K562 (cell line): ENCODE measurements around the gene MDFIC. TPM values are rescaled to one million over a fixed set of nuclear protein-coding genes. Genes with fewer than 3 reads are reported as not detected.

Experiments
- ATAC-seq: fragments of 200-7000 bp; cut with Tn5 transposase; 3 replicates; pipeline ENCODE4 v1.9.1; 2020; ENCODE audit warnings: moderate library complexity
- BruUV-seq: library from RNA; stranded (reverse); fragments of 400-500 nt; replicated peaks from 2 replicates; lab custom pipeline; 2021; lab: Mats Ljungman, UMichigan
- CTCF ChIA-PET: fragments of 300-600 bp; formaldehyde crosslinking; extraction: SDS; loops from one replicate; lab custom pipeline; 2021; ENCODE audit warnings: low intra/inter-chr PET ratio; lab: Yijun Ruan, JAX
- POLR2A ChIA-PET: fragments of 300-600, 350-650 bp; sonication (Branson Sonifier 250); formaldehyde crosslinking; extraction: SDS; loops from one replicate; lab custom pipeline; 2021; ENCODE audit warnings: antibody characterized with exemption, inconsistent platforms; lab: Yijun Ruan, JAX
- DNase-seq, 4 experiments: peaks; one replicate each; pipeline versions ENCODE4 v3.0.0 to v3.0.0-alpha.2; 2011 to 2018; ENCODE audit warnings: low spot score in 3 of 4, mixed read lengths in 3 of 4; ENCODE audit errors: extremely low read depth in 1 of 4
- FAIRE-seq: peaks from 2 replicates; lab custom pipeline; 2011; peaks lifted over from hg19 to GRCh38; lab: Jason Lieb, UNC
- H2AFZ ChIP-seq: 2 replicates; pipeline ENCODE4 v1.6.0; 2011; ENCODE audit warnings: low read depth, low read length, control low read depth, inconsistent platforms
- H3K27ac ChIP-seq: fragments of 200-600 bp; 3 replicates; pipeline ENCODE4 v1.8.0; 2011; ENCODE audit warnings: low read depth, mild to moderate bottlenecking, control low read depth, inconsistent platforms, low read length, moderate library complexity, mixed read lengths; ENCODE audit errors: extremely low read depth
- H3K27me3 ChIP-seq, 2 experiments: fragments of 300-600 bp in 1 of 2; 2 replicates in 1 of 2; 3 replicates in 1 of 2; pipeline versions ENCODE4 v1.6.0 to v1.8.0; 2011; ENCODE audit warnings: inconsistent platforms in 2 of 2, low read length in 2 of 2, mild to moderate bottlenecking in 1 of 2, mixed read lengths in 1 of 2, moderate library complexity in 1 of 2; ENCODE audit not compliant: control insufficient read depth in 2 of 2, insufficient read depth in 2 of 2
- H3K36me3 ChIP-seq: fragments of 300-600 bp; 3 replicates; pipeline ENCODE4 v1.8.0; 2011; ENCODE audit warnings: mild to moderate bottlenecking, low read length, inconsistent platforms; ENCODE audit not compliant: control insufficient read depth, insufficient read depth
- H3K4me1 ChIP-seq, 2 experiments: fragments of 200-600 bp in 1 of 2; replicated peaks in 1 of 2; 2 replicates in 1 of 2; 3 replicates in 1 of 2; pipeline versions ENCODE4 v1.5.1 to v1.8.0; 2011; ENCODE audit warnings: inconsistent platforms in 2 of 2, low read length in 2 of 2, mild to moderate bottlenecking in 1 of 2, mixed read lengths in 1 of 2, moderate library complexity in 1 of 2; ENCODE audit not compliant: control insufficient read depth in 2 of 2, insufficient read depth in 2 of 2
- H3K4me2 ChIP-seq: 2 replicates; pipeline ENCODE4 v1.6.1; 2011; ENCODE audit warnings: low read length, control low read depth, inconsistent platforms, mixed read lengths; ENCODE audit not compliant: insufficient read depth
- H3K4me3 ChIP-seq: fragments of 200-600 bp; sonication (generic), shearing (Covaris generic); 2 replicates; pipeline ENCODE4 v1.5.1; 2016; ENCODE audit warnings: control low read depth, inconsistent platforms
- H3K79me2 ChIP-seq: fragments of 200-600 bp; 3 replicates; pipeline ENCODE4 v1.8.0; 2011; ENCODE audit warnings: low read length, inconsistent platforms; ENCODE audit not compliant: control insufficient read depth, insufficient read depth
- H3K9ac ChIP-seq, 2 experiments: 2 replicates each; pipeline versions ENCODE4 v1.6.0 to v1.6.1; 2011; ENCODE audit warnings: low read depth in 2 of 2, low read length in 2 of 2, control low read depth in 1 of 2, inconsistent platforms in 1 of 2, mild to moderate bottlenecking in 1 of 2, mixed read lengths in 1 of 2; ENCODE audit not compliant: insufficient read depth in 1 of 2
- H3K9me1 ChIP-seq: one replicate; pipeline ENCODE4 v1.6.0; 2011; ENCODE audit warnings: inconsistent platforms, mild to moderate bottlenecking, low read length, moderate library complexity; ENCODE audit not compliant: control insufficient read depth, insufficient read depth
- H3K9me3 ChIP-seq: replicated peaks from 2 replicates; pipeline ENCODE4 v1.5.1; 2011; ENCODE audit warnings: low read depth, low read length, inconsistent platforms; ENCODE audit not compliant: control insufficient read depth, insufficient read depth
- H4K20me1 ChIP-seq: replicated peaks from 2 replicates; pipeline ENCODE4 v1.6.1; 2011; ENCODE audit warnings: low read length, inconsistent platforms, mixed read lengths; ENCODE audit not compliant: control insufficient read depth, insufficient read depth
- ARID4B ChIP-seq: sonication (generic); formaldehyde crosslinking; IDR thresholded peaks from 2 replicates; pipeline ENCODE4 v1.8.0; 2022; ENCODE audit warnings: mild to moderate bottlenecking, missing genetic modification reagents
- ASH1L ChIP-seq: fragments of 450-650 bp; IDR thresholded peaks from 2 replicates; pipeline ENCODE4 v1.6.1; 2018; ENCODE audit warnings: borderline replicate concordance, mild to moderate bottlenecking, low read depth; ENCODE audit not compliant: partially characterized antibody
- BACH1 ChIP-seq: fragments of 200-800 bp; sonication (Bioruptor generic); IDR thresholded peaks from 2 replicates; pipeline ENCODE4 v1.6.1; 2016; ENCODE audit warnings: missing genetic modification characterization, missing compliant biosample characterization
- CSDE1 ChIP-seq, 2 experiments: fragments of 450-650 bp; IDR thresholded peaks; 2 replicates each; pipeline ENCODE4 v1.6.1; 2016; ENCODE audit warnings: mild to moderate bottlenecking in 1 of 2
- CXXC5 ChIP-seq: fragments of 250-450 bp; sonication (Bioruptor Pico); IDR thresholded peaks from 2 replicates; pipeline ENCODE4 v1.8.0; 2022; ENCODE audit warnings: inconsistent platforms, mild to moderate bottlenecking, moderate library complexity
- ELF2 ChIP-seq: fragments of 250-450 bp; sonication (Bioruptor Pico); IDR thresholded peaks from 2 replicates; pipeline ENCODE4 v1.5.0; 2021; ENCODE audit warnings: mild to moderate bottlenecking
- HDAC2 ChIP-seq: fragments of 450-650 bp; IDR thresholded peaks from 2 replicates; pipeline ENCODE4 v1.6.1; 2016; ENCODE audit warnings: mild to moderate bottlenecking
- KAT7 ChIP-seq: sonication (generic); formaldehyde crosslinking; IDR thresholded peaks from 2 replicates; pipeline ENCODE4 v1.8.0; 2022; ENCODE audit warnings: missing genetic modification reagents, mild to moderate bottlenecking, borderline replicate concordance
- NR2C2 ChIP-seq, 2 experiments: fragments of 200-800 bp in 1 of 2; sonication (Bioruptor generic) in 1 of 2; sonication (generic) in 1 of 2; formaldehyde crosslinking in 1 of 2; IDR thresholded peaks; 2 replicates each; pipeline versions ENCODE4 v1.6.1 to v1.8.0; 2016 to 2022; ENCODE audit warnings: mild to moderate bottlenecking in 1 of 2, missing compliant biosample characterization in 1 of 2, missing genetic modification characterization in 1 of 2, missing genetic modification reagents in 1 of 2
- SP2 ChIP-seq: IDR thresholded peaks from 2 replicates; pipeline ENCODE4 v1.6.1; 2011; ENCODE audit warnings: mild to moderate bottlenecking, low read depth, low read length, moderate library complexity; ENCODE audit not compliant: poor library complexity, severe bottlenecking; ENCODE audit errors: extremely low read depth
- YY1 ChIP-seq, 3 experiments: IDR thresholded peaks; 2 replicates each; pipeline ENCODE4 v1.6.1; 2011; ENCODE audit warnings: low read length in 2 of 3, mild to moderate bottlenecking in 2 of 3, moderate library complexity in 2 of 3, borderline replicate concordance in 1 of 3, control low read depth in 1 of 3, low read depth in 1 of 3; ENCODE audit not compliant: insufficient read depth in 3 of 3, insufficient replicate concordance in 2 of 3, control insufficient read depth in 1 of 3, insufficient read length in 1 of 3; ENCODE audit errors: extremely low read depth in 1 of 3
- WGBS: fragments of 100-300 bp; shearing (Covaris generic); methylation state at CpG from one replicate; pipeline ENCODE4 v1.1.6; 2016; ENCODE audit warnings: low coverage, mixed read lengths; ENCODE audit not compliant: insufficient coverage; ENCODE audit errors: missing lambda C conversion rate; 5-methylcytosine and 5-hydroxymethylcytosine counted together
- in situ Hi-C: fragments of 300-500 bp; cut with MboI; formaldehyde crosslinking; loops from 4 replicates; pipeline ENCODE4 v1.15.0; 2018; ENCODE audit warnings: inconsistent platforms, mixed read lengths
- intact Hi-C: fragments of 100-400 bp; cut with micrococcal nuclease; formaldehyde crosslinking; loops from 2 replicates; pipeline ENCODE4 v1.14.2; 2022
- polyA plus RNA-seq, 8 experiments: library from polyadenylated mRNA; depleted of rRNA in 4 of 8; stranded (reverse) in 5 of 8; unstranded in 3 of 8; fragments of >200 nt; fragmentation: Nextera tagmentation in 2 of 8; fragmentation: Illumina TruSeq in 1 of 8; extraction: Ambion mirVana in 2 of 8; extraction: Trizol in 1 of 8; gene quantifications; 2 replicates each; pipeline versions ENCODE4 v1.2.1 to v1.2.3, GENCODE V29; 2011 to 2014; ENCODE audit warnings: inconsistent platforms in 1 of 8, missing spikeins in 1 of 8
- total RNA-seq, 7 experiments: library from RNA; depleted of rRNA in 6 of 7; stranded (reverse); fragments of >200 nt in 6 of 7; fragmentation: Illumina TruSeq in 2 of 7; extraction: Trizol in 2 of 7; gene quantifications; 2 replicates each; pipeline versions ENCODE4 v1.2.1 to v1.2.3, GENCODE V29; 2011 to 2021; ENCODE audit warnings: low replicate concordance in 1 of 7
- TF ChIP-seq, protein P1 (sequence below): sonication (generic); formaldehyde crosslinking; IDR thresholded peaks from 2 replicates; pipeline ENCODE4 v1.8.1; 2023; ENCODE audit warnings: mild to moderate bottlenecking, missing genetic modification reagents
- TF ChIP-seq, protein P2 (sequence below): fragments of 450-650 bp; formaldehyde crosslinking; IDR thresholded peaks from 2 replicates; pipeline ENCODE4 v1.4.0; 2022; ENCODE audit warnings: mild to moderate bottlenecking, moderate library complexity
- TF ChIP-seq, protein P3 (sequence below): sonication (generic); formaldehyde crosslinking; IDR thresholded peaks from 2 replicates; pipeline ENCODE4 v1.5.0; 2020; ENCODE audit warnings: missing genetic modification reagents

Gene MDFIC
- total and polyA plus RNA-seq, 9 of the 15 experiments (the other 6 are each of a cell fraction or from before 2014, with no cell fraction given): 0.13 to 0.24 TPM; not detected in 7

- H3K4me1 ChIP-seq: no peaks in the 10 kb centered on the region
- BruUV-seq: no TSS peak
- H3K27ac ChIP-seq: no peak overlapping the region
- H3K36me3 ChIP-seq: no peaks in the 10 kb centered on the region
- no peaks in the 10 kb centered on the region for H3K27me3 ChIP-seq
- H4K20me1 ChIP-seq: no peaks in the 10 kb centered on the region
- in situ Hi-C loops (no loop called here), intact Hi-C loops (no loop called here)
- H3K4me2 ChIP-seq: no peak overlapping the region
- WGBS: 0% methylated on average over 3 of the region's 3 CpGs
- ChIA-PET POLR2A (no interaction called here), CTCF (no interaction called here)
- ATAC-seq: no peak
- no peak for FAIRE-seq
- no peak for DNase-seq
- H2AFZ ChIP-seq: no peak overlapping the region
- no peaks in the 10 kb centered on the region for H3K9me1 ChIP-seq
- H3K79me2 ChIP-seq: no peaks in the 10 kb centered on the region
- H3K9ac ChIP-seq: no peak overlapping the region
- no peak overlapping the region for H3K4me3 ChIP-seq
- no peaks in the 10 kb centered on the region for H3K9me3 ChIP-seq
- TF ChIP-seq YY1 (IDR thresholded peaks at IDR 0.05; ENCODE audit: borderline replicate concordance in 1 of 3, control insufficient read depth in 1 of 3, extremely low read depth in 1 of 3, insufficient read depth in 3 of 3, insufficient read length in 1 of 3, insufficient replicate concordance in 2 of 3, low read depth in 1 of 3, low read length in 2 of 3): no peak
- TF ChIP-seq HDAC2: no peak
- TF ChIP-seq KAT7: no peak
- no peak for TF ChIP-seq ELF2 (CRISPR knock-in tag)
- TF ChIP-seq, protein P1, sequence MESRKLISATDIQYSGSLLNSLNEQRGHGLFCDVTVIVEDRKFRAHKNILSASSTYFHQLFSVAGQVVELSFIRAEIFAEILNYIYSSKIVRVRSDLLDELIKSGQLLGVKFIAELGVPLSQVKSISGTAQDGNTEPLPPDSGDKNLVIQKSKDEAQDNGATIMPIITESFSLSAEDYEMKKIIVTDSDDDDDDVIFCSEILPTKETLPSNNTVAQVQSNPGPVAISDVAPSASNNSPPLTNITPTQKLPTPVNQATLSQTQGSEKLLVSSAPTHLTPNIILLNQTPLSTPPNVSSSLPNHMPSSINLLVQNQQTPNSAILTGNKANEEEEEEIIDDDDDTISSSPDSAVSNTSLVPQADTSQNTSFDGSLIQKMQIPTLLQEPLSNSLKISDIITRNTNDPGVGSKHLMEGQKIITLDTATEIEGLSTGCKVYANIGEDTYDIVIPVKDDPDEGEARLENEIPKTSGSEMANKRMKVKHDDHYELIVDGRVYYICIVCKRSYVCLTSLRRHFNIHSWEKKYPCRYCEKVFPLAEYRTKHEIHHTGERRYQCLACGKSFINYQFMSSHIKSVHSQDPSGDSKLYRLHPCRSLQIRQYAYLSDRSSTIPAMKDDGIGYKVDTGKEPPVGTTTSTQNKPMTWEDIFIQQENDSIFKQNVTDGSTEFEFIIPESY (CRISPR knock-in tag): no peak
- no peak for TF ChIP-seq BACH1
- TF ChIP-seq CSDE1 (IDR thresholded peaks at IDR 0.05): no peak
- no peak for TF ChIP-seq SP2
- TF ChIP-seq, protein P2, sequence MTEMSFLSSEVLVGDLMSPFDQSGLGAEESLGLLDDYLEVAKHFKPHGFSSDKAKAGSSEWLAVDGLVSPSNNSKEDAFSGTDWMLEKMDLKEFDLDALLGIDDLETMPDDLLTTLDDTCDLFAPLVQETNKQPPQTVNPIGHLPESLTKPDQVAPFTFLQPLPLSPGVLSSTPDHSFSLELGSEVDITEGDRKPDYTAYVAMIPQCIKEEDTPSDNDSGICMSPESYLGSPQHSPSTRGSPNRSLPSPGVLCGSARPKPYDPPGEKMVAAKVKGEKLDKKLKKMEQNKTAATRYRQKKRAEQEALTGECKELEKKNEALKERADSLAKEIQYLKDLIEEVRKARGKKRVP: no peak
- no peak for TF ChIP-seq CXXC5 (CRISPR knock-in tag)
- TF ChIP-seq, protein P3, sequence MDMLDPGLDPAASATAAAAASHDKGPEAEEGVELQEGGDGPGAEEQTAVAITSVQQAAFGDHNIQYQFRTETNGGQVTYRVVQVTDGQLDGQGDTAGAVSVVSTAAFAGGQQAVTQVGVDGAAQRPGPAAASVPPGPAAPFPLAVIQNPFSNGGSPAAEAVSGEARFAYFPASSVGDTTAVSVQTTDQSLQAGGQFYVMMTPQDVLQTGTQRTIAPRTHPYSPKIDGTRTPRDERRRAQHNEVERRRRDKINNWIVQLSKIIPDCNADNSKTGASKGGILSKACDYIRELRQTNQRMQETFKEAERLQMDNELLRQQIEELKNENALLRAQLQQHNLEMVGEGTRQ: no peak
- no peak for TF ChIP-seq NR2C2 (CRISPR knock-in tag; IDR thresholded peaks at IDR 0.05)
- TF ChIP-seq NR2C2 (tag; IDR thresholded peaks at IDR 0.05): no peak
- TF ChIP-seq ARID4B: no peak
- TF ChIP-seq ASH1L: no peak
These were observed 50.7 kb downstream of the MDFIC start for GRCh38 chr7:114972567-114972966.
